KMS-11 (cell line): ENCODE measurements around the gene ANAPC5.

Source experiments
- H2AFZ ChIP-seq: fragments of 200-600 bp; sonication (generic); 2 replicates; pipeline ENCODE4 v1.6.1; 2016; ENCODE audit warnings: antibody characterized with exemption, mixed run types, low read depth
- H3K27ac ChIP-seq: fragments of 200-600 bp; sonication (generic); 2 replicates; pipeline ENCODE4 v1.6.1; 2016; ENCODE audit warnings: mild to moderate bottlenecking, mixed run types
- H3K27me3 ChIP-seq: fragments of 200-600 bp; sonication (generic); 2 replicates; pipeline ENCODE4 v1.6.1; 2017; ENCODE audit warnings: mild to moderate bottlenecking, low read depth, mixed run types, moderate library complexity; ENCODE audit not compliant: insufficient read depth
- H3K36me3 ChIP-seq: fragments of 200-600 bp; sonication (generic); 2 replicates; pipeline ENCODE4 v1.6.1; 2017; ENCODE audit warnings: mild to moderate bottlenecking, mixed run types; ENCODE audit not compliant: insufficient read depth
- H3K4me1 ChIP-seq: fragments of 200-600 bp; sonication (generic); 2 replicates; pipeline ENCODE4 v1.6.1; 2016; ENCODE audit warnings: mild to moderate bottlenecking, low read depth, mixed run types; ENCODE audit not compliant: poor library complexity, severe bottlenecking
- H3K4me2 ChIP-seq: fragments of 200-600 bp; sonication (generic); 2 replicates; pipeline ENCODE4 v1.7.0; 2016; ENCODE audit warnings: mild to moderate bottlenecking, mixed run types
- H3K4me3 ChIP-seq: fragments of 200-600 bp; sonication (generic); IDR thresholded peaks from 2 replicates; pipeline ENCODE4 v1.6.1; 2017; ENCODE audit warnings: low read depth, low read length, mixed read lengths; ENCODE audit not compliant: insufficient read depth
- H3K79me2 ChIP-seq: fragments of 200-600 bp; sonication (generic); 2 replicates; pipeline ENCODE4 v1.6.1; 2016; ENCODE audit warnings: low read depth, mixed run types; ENCODE audit not compliant: insufficient read depth
- H3K9ac ChIP-seq: fragments of 200-600 bp; sonication (generic); 2 replicates; pipeline ENCODE4 v1.6.1; 2016; ENCODE audit warnings: mild to moderate bottlenecking, mixed run types
- H4K20me1 ChIP-seq: fragments of 200-600 bp; sonication (generic); 2 replicates; pipeline ENCODE4 v1.6.1; 2016; ENCODE audit warnings: mild to moderate bottlenecking, mixed run types; ENCODE audit not compliant: insufficient read depth
- TF ChIP-seq, protein P1 (sequence below): fragments of 200-600 bp; sonication (generic); conservative IDR thresholded peaks from 2 replicates; pipeline ENCODE4 v1.6.1; 2017; ENCODE audit warnings: low read depth, mild to moderate bottlenecking, antibody characterized with exemption, low read length, moderate library complexity, mixed read lengths

ANAPC5 gene

DNA sequence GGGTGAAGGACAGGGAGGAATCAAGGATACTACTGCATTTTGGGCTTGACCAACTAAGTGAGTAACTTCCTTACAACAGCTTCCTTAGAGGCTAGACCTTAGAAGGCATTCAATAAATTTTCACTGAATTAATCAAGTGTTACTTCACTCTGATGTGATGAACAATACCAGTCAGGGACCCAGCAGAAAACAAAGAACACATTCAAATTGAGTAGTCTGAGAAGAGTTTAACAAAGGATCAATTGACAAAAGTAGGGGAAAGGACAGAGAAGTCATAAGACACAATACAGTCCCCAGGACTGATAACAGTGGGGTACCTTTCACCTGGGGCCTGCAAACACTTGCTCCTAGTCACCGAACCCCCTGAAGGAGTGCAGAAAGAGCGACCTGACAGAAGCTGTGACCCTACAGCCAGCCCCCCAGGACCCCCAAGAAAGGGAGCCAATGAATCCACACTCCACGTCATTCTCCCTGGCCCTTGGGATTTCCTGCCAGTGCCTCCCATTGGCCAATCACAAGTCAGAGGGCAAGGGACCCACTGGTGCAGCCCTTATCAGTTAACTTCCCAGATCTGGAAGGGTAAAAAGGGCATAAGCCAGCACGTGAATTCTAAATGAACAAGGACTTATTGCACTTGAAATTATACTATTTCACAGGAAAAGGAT is 6.9 kb downstream of the ANAPC5 start:
- Histone ChIP-seq H2AFZ (no peak overlapping the region), H3K27ac (no peak overlapping the region), H4K20me1 (no peaks in the 10 kb centered on the region), H3K36me3 (no peaks in the 10 kb centered on the region), H3K4me3 (no peak overlapping the region), H3K4me2 (no peak overlapping the region), H3K27me3 (no peaks in the 10 kb centered on the region), H3K79me2 (peaks cover 26% of the 10 kb centered on the region), H3K9ac (no peak overlapping the region), H3K4me1 (no peaks in the 10 kb centered on the region)
- TF ChIP-seq, protein P1, sequence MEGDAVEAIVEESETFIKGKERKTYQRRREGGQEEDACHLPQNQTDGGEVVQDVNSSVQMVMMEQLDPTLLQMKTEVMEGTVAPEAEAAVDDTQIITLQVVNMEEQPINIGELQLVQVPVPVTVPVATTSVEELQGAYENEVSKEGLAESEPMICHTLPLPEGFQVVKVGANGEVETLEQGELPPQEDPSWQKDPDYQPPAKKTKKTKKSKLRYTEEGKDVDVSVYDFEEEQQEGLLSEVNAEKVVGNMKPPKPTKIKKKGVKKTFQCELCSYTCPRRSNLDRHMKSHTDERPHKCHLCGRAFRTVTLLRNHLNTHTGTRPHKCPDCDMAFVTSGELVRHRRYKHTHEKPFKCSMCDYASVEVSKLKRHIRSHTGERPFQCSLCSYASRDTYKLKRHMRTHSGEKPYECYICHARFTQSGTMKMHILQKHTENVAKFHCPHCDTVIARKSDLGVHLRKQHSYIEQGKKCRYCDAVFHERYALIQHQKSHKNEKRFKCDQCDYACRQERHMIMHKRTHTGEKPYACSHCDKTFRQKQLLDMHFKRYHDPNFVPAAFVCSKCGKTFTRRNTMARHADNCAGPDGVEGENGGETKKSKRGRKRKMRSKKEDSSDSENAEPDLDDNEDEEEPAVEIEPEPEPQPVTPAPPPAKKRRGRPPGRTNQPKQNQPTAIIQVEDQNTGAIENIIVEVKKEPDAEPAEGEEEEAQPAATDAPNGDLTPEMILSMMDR, result no peak

DNA sequence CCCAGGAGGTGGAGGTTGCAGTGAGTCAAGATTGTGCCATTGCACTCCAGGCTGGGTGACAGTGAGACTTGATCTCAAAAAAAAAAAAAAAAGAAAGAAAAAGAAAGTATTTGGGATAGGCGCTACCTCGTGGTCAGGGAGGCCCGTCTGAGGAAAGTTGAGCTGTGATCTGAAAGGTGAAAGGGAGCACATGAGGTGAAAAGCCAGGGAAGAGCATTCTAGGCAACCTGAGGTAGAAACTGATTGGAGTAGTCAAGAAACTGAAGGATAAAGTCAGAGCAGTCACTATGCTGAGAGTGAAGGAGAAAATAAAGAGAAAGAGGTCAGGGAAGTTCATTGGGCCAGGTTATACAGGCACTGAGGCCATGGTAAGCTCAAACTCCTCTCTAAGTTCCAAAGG is 7.7 kb downstream of the ANAPC5 start:
- H3K27me3 ChIP-seq, result no peaks in the 10 kb centered on the region
- no peak overlapping the region for H3K9ac ChIP-seq
- no peaks in the 10 kb centered on the region for H3K4me1 ChIP-seq
- no peak overlapping the region for H2AFZ ChIP-seq
- TF ChIP-seq, protein P1, result no peak
- no peaks in the 10 kb centered on the region for H4K20me1 ChIP-seq
- H3K79me2 ChIP-seq, result peaks cover 18% of the 10 kb centered on the region
- H3K4me3 ChIP-seq, result no peak overlapping the region
- H3K4me2 ChIP-seq, result no peak overlapping the region
- H3K27ac ChIP-seq, result no peak overlapping the region
- H3K36me3 ChIP-seq, result no peaks in the 10 kb centered on the region

DNA sequence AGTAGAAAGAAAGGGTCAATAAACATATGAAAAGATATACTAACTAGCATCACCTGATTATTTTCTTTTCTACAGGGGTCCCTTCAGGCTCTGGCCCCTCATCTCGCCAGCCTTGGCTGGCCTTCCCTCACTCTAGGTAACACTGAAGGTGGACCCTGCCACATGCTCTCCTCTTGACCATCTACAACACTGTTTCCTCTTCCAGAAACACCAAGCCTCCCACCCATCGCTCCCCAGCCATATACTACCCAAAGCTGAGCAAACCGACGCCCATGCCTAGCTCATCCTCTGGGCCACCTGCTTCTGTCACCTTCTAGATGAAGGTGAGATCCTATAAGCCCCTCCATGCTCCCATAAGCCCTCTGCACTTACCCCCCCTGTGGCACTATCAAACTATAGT is 14.8 kb downstream of the ANAPC5 start:
- Histone ChIP-seq H3K9ac (no peak overlapping the region), H3K27ac (no peak overlapping the region), H4K20me1 (no peaks in the 10 kb centered on the region; the same call in 1 of the 2 replicates), H3K79me2 (no peaks in the 10 kb centered on the region), H3K27me3 (no peaks in the 10 kb centered on the region), H3K4me2 (no peak overlapping the region), H2AFZ (no peak overlapping the region), H3K4me3 (no peak overlapping the region), H3K36me3 (no peaks in the 10 kb centered on the region), H3K4me1 (peaks cover 4% of the 10 kb centered on the region)
- TF ChIP-seq, protein P1, result no peak

DNA sequence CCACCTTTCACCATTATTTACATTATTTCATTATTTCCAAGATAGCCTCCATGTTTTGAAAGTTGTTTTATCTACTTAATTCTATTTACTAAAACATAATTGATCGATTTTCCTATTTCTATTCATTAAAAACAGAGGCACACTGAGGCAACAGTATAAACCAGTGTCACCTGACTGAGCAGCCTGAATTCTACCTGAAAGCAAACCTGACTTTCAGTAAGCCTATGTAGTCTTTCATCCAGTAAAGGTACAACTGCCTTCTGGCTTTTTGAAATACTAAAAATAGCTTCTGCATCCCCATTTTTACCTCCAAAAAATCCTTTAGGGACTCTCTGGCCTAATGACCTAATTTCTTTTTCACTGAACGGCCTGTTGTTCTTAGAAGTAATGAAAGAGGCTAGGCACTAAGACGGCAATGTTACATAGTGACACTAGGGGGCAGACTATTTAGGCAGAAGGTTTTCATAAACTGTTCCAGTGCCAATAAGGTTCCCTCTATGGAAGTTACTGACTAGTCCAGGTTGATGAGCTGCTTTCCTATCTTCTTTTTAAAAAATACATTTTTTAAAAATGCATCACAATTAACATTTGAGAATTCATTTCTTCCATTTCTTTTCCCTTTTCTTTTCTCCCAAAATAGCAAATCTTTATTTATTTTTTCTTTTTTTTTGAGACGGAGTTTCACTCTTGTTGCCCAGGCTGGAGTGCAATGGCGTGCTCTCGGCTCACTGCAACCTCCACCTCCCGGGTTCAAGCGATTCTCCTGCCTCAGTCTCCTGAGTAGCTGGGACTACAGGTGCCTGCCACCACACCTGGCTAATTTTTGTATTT is 17.5 kb downstream of the ANAPC5 start:
- no peaks in the 10 kb centered on the region for H3K27me3 ChIP-seq
- H3K4me1 ChIP-seq, result peaks cover 10% of the 10 kb centered on the region
- no peaks in the 10 kb centered on the region; the same call in 1 of the 2 replicates for H4K20me1 ChIP-seq
- H3K9ac ChIP-seq, result no peak overlapping the region
- H3K27ac ChIP-seq, result no peak overlapping the region
- TF ChIP-seq, protein P1, result peak; percentile 60
- no peak overlapping the region for H3K4me2 ChIP-seq
- H3K79me2 ChIP-seq, result no peaks in the 10 kb centered on the region
- H3K36me3 ChIP-seq, result no peaks in the 10 kb centered on the region
- H3K4me3 ChIP-seq, result no peak overlapping the region
- no peak overlapping the region for H2AFZ ChIP-seq
